Measurements from ENCODE around the gene NFIX.

Gene NFIX

GRCh38 chr19:13060233-13060963 is 65.1 kb downstream of the NFIX start:
- no peak for DNase-seq

GRCh38 chr19:13060964-13061927 is 66.0 kb downstream of the NFIX start:
- DNase-seq: peak; percentile 69

- DNase-seq: no peak
Observed at GRCh38 chr19:13062317-13062716, 67.0 kb downstream of the NFIX start.

GRCh38 chr19:13063461-13064091 is 68.3 kb downstream of the NFIX start:
- DNase-seq: no peak

- no peak for DNase-seq
Observed at GRCh38 chr19:13064092-13064489, 68.8 kb downstream of the NFIX start.

GRCh38 chr19:13066226-13066625 is 71.0 kb downstream of the NFIX start:
- no peak for DNase-seq

GRCh38 chr19:13066933-13067807 is 71.9 kb downstream of the NFIX start:
- no peak for DNase-seq

- no peak for DNase-seq
Observed at GRCh38 chr19:13068085-13068846, 73.0 kb downstream of the NFIX start.

- no peak for DNase-seq
Observed at GRCh38 chr19:13069415-13070359, 74.4 kb downstream of the NFIX start.

- no peak for DNase-seq
Observed at GRCh38 chr19:13070425-13071140, 75.3 kb downstream of the NFIX start.

GRCh38 chr19:13071444-13072187 is 76.3 kb downstream of the NFIX start:
- no peak for DNase-seq

GRCh38 chr19:13072188-13072908 is 77.1 kb downstream of the NFIX start:
- DNase-seq: no peak

- DNase-seq: no peak
Observed at GRCh38 chr19:13073263-13073662, 78.0 kb downstream of the NFIX start.

- no peak for DNase-seq
Observed at GRCh38 chr19:13074378-13074777, 79.1 kb downstream of the NFIX start.

- DNase-seq: no peak
Observed at GRCh38 chr19:13076320-13076719, 81.0 kb downstream of the NFIX start.

- no peak for DNase-seq
Observed at GRCh38 chr19:13076787-13077186, 81.5 kb downstream of the NFIX start.

GRCh38 chr19:13077240-13077639 is 82.0 kb downstream of the NFIX start:
- no peak for DNase-seq

GRCh38 chr19:13078381-13078780 is 83.1 kb downstream of the NFIX start:
- DNase-seq: no peak

Data from effector CD4-positive, alpha-beta T cell (primary cell).